ENCODE results near the gene EXD3.
"Not testable (repeated sequence)": the region's sequence is repeated elsewhere in the genome, so short reads cannot be mapped to it uniquely, and the experiment has no call there.

EXD3 gene

GRCh38 chr9:137430723-137431415 lies 7.9 kb upstream of the EXD3 start:
- DNase-seq: no peak

DNA sequence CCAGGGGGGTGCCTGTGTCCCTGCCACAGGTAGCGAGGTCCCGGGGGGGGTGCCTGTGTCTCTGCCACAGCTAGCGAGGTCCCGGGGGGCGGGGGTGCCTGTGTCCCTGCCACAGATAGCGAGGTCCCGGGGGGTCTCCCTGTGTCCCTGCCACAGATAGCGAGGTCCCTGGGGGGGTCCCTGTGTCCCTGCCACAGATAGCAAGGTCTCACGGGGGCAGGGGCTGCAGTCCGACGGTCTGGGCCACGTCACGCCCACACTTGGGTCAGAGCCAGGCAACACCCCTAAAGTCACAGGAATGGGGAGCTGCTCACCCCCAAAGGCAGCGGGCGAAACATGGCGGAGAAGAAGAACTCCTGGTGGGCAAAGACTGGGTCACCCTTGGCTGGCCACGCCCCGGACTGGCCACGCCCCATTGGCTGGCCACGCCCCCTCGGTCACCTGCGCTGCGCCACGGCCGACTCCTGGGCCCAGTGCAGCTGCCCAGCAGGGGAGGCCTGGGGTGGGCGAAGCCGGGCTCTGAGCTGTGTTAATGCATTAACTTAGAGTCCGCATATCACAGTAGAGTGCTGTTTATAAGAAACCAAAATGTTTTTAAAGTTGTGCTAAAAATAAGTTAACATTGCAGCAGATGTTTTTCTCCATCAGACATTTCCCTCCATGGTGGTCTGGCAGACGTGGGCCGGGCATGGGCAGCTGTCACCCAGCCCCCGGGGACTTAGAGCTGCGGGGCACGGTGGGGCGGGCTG lies 7.2 kb upstream of the EXD3 start:
- DNase-seq: peak; percentile 75

GRCh38 chr9:137429546-137429890 lies 6.6 kb upstream of the EXD3 start:
- DNase-seq: no peak

DNA sequence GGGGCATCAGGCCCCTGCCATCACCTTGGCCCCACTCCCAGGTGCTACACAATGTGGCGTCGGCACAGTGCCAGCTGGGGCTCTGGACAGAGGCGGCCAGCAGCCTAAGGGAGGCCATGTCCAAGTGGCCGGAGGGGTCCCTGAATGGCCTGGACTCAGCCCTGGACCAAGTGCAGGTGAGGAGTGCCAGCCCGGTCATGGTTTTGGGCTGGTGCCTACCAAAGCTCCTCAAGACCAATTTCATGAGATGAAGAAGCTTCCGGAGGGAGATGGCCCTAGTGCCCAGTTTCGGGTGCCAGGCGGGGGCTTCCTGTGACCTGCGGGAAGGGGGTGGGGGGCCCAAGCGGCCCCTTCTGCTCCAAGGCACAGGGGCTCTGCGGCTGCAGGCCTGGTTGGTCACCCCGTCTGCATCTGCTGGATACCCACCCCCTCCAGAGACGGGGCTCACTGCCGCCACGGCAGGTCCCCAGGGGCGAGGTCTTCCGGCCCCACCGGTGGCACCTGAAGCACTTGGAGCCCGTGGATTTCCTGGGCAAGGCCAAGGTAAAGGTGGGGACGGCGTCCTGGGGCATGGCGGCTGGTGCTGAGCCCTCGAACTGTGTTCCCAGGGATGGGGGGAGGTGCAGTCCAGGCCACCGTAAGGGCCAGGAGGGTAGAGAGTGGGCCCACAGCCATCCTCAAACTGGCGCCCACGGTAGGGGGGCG lies 6.0 kb upstream of the EXD3 start:
- peak; percentile 29 for DNase-seq

- DNase-seq: no peak
Measured at GRCh38 chr9:137428311-137428630, 5.3 kb upstream of the EXD3 start.

DNA sequence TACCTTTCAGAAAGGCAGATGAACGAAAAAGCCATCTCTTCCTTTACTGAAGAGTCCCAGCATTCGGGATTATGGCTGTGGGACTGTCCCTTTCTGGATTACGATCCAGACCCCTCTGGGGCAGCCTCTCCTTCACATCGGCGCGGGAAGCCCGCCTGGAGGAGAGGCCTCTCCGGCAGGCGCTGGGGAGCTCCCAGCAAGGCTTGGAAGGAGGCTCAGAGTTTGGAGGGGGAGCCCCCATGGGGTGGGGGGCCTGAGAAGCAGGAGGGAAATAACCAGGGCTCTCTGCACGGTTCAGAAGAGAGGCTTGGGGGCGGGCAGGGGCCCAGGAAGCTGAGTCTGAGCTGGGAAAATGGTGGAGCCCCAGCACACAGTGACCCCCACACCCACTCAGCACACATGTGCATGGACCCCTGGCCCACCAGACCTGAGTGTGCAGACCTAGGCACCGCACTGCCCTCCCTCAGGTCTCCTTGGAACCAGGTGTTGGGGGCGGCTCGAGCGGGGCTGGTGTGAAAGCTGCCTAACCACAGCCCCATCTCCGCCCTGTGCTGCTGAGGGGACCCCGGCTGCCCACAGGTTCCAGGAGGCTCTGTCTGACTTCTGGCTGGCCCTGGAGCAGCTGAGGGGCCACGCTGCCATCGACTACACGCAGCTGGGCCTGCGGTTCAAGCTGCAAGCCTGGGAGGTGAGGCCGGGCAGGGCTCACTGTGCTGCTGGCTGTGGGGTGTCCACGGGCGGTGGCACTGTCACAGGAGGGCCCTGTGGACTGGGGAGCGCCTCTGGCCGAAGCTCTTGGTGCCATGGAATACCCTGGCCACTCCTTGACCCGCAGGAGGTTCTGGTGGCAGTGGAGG lies 4.7 kb upstream of the EXD3 start:
- DNase-seq: no peak

DNA sequence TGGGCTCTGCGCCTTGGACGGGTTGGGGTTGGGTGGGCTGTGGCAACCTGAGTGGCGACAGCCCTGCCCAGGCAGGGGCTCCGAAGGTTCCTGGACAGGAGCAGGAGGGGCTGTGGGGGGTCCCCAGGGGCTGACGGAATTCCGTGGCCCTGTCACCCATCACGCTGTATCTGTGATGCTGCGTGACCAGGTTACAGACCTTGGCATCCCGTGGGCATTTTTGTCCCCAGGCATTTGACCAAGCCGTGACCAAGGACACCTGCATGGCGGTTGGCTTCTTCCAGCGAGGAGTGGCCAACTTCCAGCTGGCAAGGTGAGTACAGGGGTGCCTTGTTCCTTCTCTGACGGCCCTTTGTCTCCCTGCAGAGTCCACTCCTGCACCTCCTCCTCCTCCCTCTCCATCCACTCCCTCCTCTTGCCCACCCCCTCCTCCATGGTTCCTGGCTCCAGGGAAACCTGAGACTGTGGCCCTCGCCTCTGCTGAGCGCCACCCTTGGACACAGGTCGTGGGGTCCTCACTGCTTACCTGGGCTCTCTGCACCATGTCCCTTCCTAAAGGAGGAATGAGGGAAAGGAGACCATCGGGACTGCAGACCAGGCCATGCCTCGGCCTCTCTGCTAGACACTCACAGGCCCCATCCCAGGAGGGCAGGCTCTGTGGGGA lies 3.2 kb upstream of the EXD3 start:
- no peak for DNase-seq

GRCh38 chr9:137423514-137424291 lies 741 bp upstream of the EXD3 start:
- DNase-seq: peak; percentile 44

- DNase-seq: peak; percentile 62
Measured at GRCh38 chr9:137421838-137422603, 941 bp downstream of the EXD3 start.

GRCh38 chr9:137417161-137418021 lies 5.6 kb downstream of the EXD3 start:
- no peak for DNase-seq

DNA sequence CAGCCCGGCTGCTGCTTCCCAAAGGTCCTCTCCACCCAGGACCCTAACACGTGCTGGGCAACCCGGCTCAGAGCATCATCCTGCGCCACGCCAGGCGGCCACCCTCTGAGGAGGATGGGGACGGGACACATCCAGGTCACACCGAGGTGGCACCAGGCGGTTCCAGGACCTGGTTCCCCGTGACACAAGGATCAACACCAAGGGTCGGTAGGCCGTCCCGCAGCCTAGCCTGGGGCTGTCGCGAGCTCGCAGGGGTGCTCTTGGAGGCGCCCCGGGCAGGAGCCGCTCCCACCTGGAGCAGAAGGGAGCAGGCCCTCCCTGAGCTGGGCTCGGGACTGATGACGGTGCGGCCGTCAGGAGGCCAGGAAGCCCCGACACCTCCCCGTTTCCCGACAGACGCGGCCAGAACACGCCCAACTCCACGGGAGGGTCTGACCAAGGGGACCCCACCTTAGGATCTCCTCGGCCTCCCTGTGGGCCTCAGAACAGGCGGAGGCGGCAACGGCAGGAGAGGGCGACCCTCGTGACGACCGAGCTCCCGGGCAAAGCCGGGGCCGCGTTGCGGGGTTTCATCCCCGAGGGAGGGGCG lies 6.3 kb downstream of the EXD3 start:
- DNase-seq: no peak

DNA sequence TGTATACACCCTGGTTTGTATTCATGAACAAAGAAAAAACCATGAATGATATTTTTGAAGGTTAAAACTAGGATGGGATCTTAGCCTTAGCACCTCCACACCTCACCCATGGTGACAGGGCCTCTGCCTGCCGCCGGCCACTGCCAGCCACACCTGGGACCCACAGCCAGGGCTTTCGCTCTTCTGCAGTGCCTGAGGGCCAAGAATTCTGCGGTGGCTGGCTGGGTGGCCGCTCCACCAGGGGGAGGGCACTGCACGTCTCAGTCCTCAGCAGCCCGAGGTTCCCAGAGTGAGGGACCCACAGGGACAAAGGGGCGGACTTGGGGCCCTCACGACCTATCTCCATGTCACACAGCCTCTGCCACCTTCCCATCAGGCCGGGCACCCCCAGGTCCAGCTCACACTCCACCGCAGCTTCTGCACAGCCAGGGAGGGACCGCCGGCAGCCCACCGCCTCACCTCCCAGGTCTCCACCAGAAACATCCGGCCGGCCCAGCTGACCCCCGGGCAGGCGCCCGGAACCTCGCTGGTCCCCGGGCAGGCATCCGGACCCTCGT lies 6.9 kb downstream of the EXD3 start:
- DNase-seq: no peak

DNA sequence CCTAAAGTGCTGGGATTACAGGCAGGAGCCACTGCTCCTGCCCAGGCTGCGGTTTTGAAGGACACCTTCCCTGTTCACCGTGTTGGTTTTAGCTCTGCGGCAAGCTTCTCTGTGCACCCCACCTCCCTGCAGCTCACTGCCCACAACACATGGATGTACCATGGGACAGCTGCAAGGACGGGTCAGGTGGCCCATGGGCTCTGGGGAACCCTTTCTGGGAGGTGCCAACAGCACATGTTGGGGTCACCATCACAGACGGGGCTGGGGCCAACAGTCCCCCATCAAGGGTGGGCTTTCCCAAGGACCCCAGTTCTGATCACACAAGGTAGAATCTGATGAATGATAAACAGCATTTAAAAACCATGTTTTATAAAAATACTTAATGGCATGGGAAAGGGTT lies 7.5 kb downstream of the EXD3 start:
- no peak for DNase-seq

DNA sequence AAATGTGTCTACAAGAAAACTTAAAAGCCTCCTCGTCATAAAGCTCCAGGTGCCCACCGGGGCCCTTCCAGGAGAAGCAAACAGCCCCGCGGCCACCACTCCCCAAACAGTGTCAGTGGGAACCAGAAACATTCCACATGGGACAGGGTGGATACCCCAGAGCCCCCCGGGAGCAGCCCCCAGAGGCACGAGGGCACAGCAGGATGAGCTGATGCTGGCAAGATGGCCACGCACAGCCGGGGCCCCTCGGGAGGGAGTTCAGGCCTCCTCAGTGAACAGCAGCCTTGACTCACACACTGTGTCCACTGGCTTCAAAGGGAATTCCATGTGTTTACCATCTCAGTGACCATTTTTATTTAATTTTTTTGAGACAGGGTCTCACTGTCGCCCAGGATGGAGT lies 10.5 kb downstream of the EXD3 start:
- DNase-seq: no peak

DNA sequence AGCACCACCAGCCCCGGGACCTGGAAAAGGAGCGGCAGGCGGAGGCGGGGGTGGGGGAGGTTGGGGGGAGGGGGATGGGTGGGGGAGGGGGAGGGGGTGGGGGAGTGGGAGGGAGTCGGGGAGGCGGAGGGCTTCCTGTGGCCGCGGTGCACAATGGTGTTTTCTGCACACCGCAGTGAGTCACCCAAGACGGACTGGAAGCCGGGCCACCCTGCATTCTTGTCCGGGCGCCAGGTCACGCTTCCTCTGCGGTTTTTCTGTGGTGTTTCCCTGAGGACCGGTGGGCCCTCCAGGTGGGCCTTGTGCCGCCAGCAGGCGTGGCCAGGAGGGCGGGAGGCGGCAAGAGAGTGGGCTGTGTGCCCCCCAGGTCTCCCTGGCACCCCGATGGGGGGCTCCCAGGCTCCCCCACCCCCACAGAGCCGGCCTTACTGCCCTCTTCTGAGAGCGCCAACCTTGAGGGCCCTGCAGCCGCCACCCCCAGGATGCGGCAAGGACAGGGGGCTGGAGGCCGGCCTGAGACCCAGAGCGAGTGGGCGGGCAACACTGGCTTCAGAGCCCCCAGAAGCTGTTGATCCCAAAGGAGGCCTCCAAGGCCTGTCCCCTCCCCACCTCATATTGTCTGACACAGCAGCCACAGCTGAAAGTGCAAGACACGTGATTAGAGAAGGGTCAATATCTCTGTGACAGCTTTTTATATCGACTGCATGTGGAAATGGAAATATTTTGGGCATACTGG lies 11.1 kb downstream of the EXD3 start:
- no peak for DNase-seq

DNA sequence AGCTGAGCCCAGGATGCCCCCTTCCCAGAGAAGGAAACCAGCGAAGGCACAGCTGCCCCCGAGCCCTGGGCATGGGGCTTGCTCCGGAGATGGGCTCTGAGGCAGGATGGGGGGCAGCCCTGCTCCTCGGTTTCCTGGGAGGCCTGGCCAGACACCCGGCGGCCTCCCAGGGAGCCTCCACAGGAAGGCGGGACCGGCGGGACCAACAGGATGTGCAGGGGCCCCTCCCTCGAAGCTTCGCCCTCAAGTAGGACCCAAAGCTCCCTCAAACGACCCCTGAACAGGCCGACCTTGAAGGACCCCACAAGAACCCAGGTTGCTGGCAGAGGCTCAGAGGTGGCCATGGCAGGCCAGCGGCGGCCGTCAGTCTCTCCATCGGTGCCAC lies 11.7 kb downstream of the EXD3 start:
- DNase-seq: no peak

DNA sequence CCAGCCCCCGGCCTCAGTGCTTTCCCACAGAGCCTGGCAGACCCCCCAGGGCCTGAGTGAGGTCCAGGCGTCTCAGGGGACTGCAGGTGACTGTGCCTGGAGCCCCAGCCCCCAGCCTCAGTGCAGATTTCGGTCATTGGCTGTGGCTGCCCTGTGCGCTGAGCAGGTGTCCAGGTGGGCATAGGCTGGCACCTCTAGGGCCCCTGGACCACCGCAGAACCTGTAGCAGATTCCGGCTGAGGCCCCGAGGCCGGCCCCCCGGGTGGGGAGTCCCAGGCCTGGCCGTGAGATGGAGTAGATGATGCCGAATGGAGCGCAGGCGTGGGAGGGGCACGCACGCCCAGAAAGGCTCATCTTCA lies 12.1 kb downstream of the EXD3 start:
- no peak for DNase-seq

- not testable (repeated sequence) for DNase-seq
Measured at GRCh38 chr9:137410236-137410890, 12.6 kb downstream of the EXD3 start.
